Tibial artery (tissue), 4 donors: ENCODE data around the gene TRIOBP.

Source experiments
- DNase-seq, 2 donors: peaks; one replicate each; pipeline ENCODE4 v3.0.0-alpha.2; 2019
- H3K27ac ChIP-seq, 2 donors: fragments of 200-600 bp; sonication (generic) in 1 of 2; 1 replicate in 1 of 2; 2 replicates in 1 of 2; pipeline ENCODE4 v1.5.1; 2018 to 2019; ENCODE audit warnings: mild to moderate bottlenecking in 1 of 2
- H3K27me3 ChIP-seq, 2 donors: fragments of 200-600 bp; sonication (generic) in 1 of 2; one replicate each; pipeline versions ENCODE4 v1.5.1 to v1.6.0; 2016 to 2019
- H3K36me3 ChIP-seq, 3 donors: fragments of 200-600 bp; sonication (generic) in 2 of 3; one replicate each; pipeline ENCODE4 v1.5.1; 2016 to 2019; ENCODE audit warnings: mild to moderate bottlenecking in 2 of 3
- H3K4me1 ChIP-seq, 4 donors: fragments of 200-600 bp; sonication (generic) in 2 of 4; 1 replicate in 3 of 4; 2 replicates in 1 of 4; pipeline ENCODE4 v1.5.1; 2016 to 2019
- H3K4me3 ChIP-seq, 2 donors: fragments of 200-600 bp; sonication (generic) in 1 of 2; 1 replicate in 1 of 2; 2 replicates in 1 of 2; pipeline ENCODE4 v1.5.1; 2018 to 2019; ENCODE audit warnings: mild to moderate bottlenecking in 2 of 2
- H3K9me3 ChIP-seq, 3 donors: fragments of 200-600 bp; sonication (generic) in 1 of 3; one replicate each; pipeline ENCODE4 v1.5.1; 2016 to 2019
- intact Hi-C: fragments of 100-400 bp; cut with DNase I; formaldehyde crosslinking; loops from one replicate; pipeline ENCODE4 v1.15.0; 2023; ENCODE audit warnings: low total_unique reads
- TF ChIP-seq, protein P1 (sequence below), 2 experiments: fragments of 200-600 bp in 1 of 2; fragments of 450-650 bp in 1 of 2; IDR thresholded peaks; one replicate each; pipeline ENCODE4 v1.5.1; 2017 to 2019; ENCODE audit warnings: antibody characterized with exemption in 2 of 2, mild to moderate bottlenecking in 1 of 2, moderate library complexity in 1 of 2

Gene TRIOBP

GRCh38 chr22:37762389-37762836 lies 65.6 kb downstream of the TRIOBP start:
- H3K36me3 ChIP-seq: peaks cover 25 to 86% (median 67%) of the 10 kb centered on the region in 3 donors

DNA sequence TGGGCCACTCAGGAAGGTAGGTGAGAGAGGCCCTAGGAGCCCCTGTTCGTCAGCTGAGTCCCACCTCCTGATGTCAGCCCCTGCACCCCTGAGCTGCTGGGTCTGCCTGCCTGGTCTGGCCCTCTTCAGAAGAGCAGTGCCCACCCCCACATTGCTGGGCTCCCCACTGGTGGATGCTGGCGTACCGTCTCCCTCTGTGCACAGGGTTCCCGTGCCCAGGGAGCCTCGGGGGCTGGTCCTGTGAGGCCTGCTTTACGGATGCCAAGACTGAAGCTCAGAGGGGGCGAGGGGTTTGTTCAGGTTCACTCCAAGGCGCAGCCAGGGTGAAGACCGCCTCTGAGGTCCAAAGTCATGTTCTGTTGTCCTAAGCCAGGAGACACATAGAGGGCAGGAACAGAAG lies 66.2 kb downstream of the TRIOBP start:
- H3K36me3 ChIP-seq: peaks cover 20 to 86% (median 66%) of the 10 kb centered on the region in 3 donors
- intact Hi-C loops: no loop called here
- TF ChIP-seq, protein P1, sequence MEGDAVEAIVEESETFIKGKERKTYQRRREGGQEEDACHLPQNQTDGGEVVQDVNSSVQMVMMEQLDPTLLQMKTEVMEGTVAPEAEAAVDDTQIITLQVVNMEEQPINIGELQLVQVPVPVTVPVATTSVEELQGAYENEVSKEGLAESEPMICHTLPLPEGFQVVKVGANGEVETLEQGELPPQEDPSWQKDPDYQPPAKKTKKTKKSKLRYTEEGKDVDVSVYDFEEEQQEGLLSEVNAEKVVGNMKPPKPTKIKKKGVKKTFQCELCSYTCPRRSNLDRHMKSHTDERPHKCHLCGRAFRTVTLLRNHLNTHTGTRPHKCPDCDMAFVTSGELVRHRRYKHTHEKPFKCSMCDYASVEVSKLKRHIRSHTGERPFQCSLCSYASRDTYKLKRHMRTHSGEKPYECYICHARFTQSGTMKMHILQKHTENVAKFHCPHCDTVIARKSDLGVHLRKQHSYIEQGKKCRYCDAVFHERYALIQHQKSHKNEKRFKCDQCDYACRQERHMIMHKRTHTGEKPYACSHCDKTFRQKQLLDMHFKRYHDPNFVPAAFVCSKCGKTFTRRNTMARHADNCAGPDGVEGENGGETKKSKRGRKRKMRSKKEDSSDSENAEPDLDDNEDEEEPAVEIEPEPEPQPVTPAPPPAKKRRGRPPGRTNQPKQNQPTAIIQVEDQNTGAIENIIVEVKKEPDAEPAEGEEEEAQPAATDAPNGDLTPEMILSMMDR (IDR thresholded peaks at IDR 0.05): no peak
- H3K9me3 ChIP-seq: no peaks in the 10 kb centered on the region
- H3K4me3 ChIP-seq: no peak overlapping the region
- no peak overlapping the region for H3K27ac ChIP-seq
- no peaks in the 10 kb centered on the region for H3K27me3 ChIP-seq
- DNase-seq: no peak
- H3K4me1 ChIP-seq: no peaks in the 10 kb centered on the region

More at GRCh38 chr22:37762389-37762836, 65.6 kb downstream of the TRIOBP start:
- Histone ChIP-seq H3K9me3 (no peaks in the 10 kb centered on the region), H3K4me1 (no peaks in the 10 kb centered on the region), H3K27me3 (no peaks in the 10 kb centered on the region), H3K27ac (no peak overlapping the region), H3K4me3 (no peak overlapping the region)
- intact Hi-C loops: no loop called here
- no peak for DNase-seq
- TF ChIP-seq, protein P1 (IDR thresholded peaks at IDR 0.05): no peak

DNA sequence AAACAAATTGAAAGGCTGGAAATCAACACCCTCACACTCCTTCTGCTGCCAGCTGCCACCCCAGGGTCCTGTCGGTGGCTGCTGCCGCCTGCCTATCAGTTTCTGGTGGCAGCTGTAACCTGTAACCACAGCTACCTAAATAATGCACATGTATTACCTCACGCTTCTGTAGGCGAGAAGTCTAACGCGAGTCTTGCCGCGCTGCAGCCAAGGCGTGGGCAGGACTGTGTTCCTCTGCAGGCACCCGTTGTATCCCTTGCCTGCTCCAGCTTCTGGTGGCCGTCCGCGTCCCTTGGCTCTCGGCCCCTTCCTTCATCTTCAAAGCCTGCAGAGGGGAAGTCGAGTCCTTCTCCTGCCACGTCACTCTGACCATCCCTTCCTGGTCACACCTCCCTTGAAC lies 66.8 kb downstream of the TRIOBP start:
- Histone ChIP-seq H3K27me3 (no peaks in the 10 kb centered on the region), H3K36me3 (peaks cover 21 to 86% (median 66%) of the 10 kb centered on the region in 3 donors), H3K9me3 (no peaks in the 10 kb centered on the region), H3K4me1 (no peaks in the 10 kb centered on the region), H3K27ac (no peak overlapping the region), H3K4me3 (no peak overlapping the region)
- intact Hi-C loops: no loop called here
- TF ChIP-seq, protein P1 (IDR thresholded peaks at IDR 0.05): no peak
- no peak for DNase-seq

DNA sequence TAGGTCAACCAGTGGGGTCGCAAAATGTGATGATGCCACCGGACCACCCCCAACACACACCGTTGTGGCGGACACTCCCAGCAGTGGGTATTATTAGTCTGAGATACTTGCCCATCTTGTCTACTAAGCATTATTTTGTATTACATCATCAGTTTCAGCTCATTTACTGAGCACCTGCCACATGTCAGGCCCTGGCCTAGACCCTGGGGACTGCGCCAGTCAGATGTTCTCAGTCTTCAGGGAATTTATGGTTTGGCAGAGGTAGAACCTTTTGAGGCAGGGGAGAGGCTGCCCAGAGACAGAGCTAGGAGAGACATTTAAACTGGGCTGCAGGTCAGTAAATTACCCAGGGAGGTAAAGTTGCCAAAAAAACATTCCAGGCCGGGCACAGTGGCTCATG lies 67.8 kb downstream of the TRIOBP start:
- Histone ChIP-seq H3K4me1 (no peaks in the 10 kb centered on the region), H3K9me3 (no peaks in the 10 kb centered on the region), H3K36me3 (peaks cover 21 to 86% (median 67%) of the 10 kb centered on the region in 3 donors), H3K27me3 (no peaks in the 10 kb centered on the region), H3K27ac (no peak overlapping the region), H3K4me3 (no peak overlapping the region)
- intact Hi-C loops: no loop called here
- no peak for DNase-seq
- TF ChIP-seq, protein P1 (IDR thresholded peaks at IDR 0.05): no peak

GRCh38 chr22:37765498-37765897 lies 68.7 kb downstream of the TRIOBP start:
- TF ChIP-seq, protein P1 (IDR thresholded peaks at IDR 0.05): no peak
- Histone ChIP-seq H3K27me3 (no peaks in the 10 kb centered on the region), H3K4me3 (no peak overlapping the region), H3K4me1 (no peaks in the 10 kb centered on the region), H3K27ac (no peak overlapping the region), H3K9me3 (no peaks in the 10 kb centered on the region), H3K36me3 (peaks cover 28 to 88% (median 67%) of the 10 kb centered on the region in 3 donors)
- intact Hi-C loops: no loop called here
- no peak for DNase-seq
